Fibroblast of the aortic adventitia (primary cell): ENCODE data around the gene POC5. TPM values are rescaled to one million over a fixed set of nuclear protein-coding genes. Genes with fewer than 3 reads are reported as not detected.

Source experiments
- DNase-seq: peaks from one replicate; pipeline ENCODE4 v3.0.0-alpha.2; 2010; ENCODE audit warnings: low read depth
- H3K4me3 ChIP-seq: 2 replicates; pipeline ENCODE4 v1.5.1; 2011; ENCODE audit warnings: low read depth, mild to moderate bottlenecking, control low read depth, low read length, moderate library complexity
- CTCF ChIP-seq: IDR thresholded peaks from 2 replicates; pipeline ENCODE4 v1.5.1; 2011; ENCODE audit warnings: mild to moderate bottlenecking, low read length, control low read depth, inconsistent platforms; ENCODE audit not compliant: insufficient read depth
- total RNA-seq: library from RNA; depleted of rRNA; stranded (reverse); fragments of >200 nt; gene quantifications from 2 replicates; pipeline ENCODE4 v1.2.3, GENCODE V29; 2012; ENCODE audit warnings: low replicate concordance

POC5 gene
- total RNA-seq, 1 donor = 14.7 TPM

- no peak overlapping the region for H3K4me3 ChIP-seq
- no peak for TF ChIP-seq CTCF
- DNase-seq = no peak
These were observed 53.5 kb downstream of the POC5 start for GRCh38 chr5:75663579-75664284.

- no peak overlapping the region for H3K4me3 ChIP-seq
- no peak for TF ChIP-seq CTCF
- DNase-seq = no peak
These were observed 55.2 kb downstream of the POC5 start for GRCh38 chr5:75662061-75662460.

GRCh38 chr5:75660678-75661465 is 56.4 kb downstream of the POC5 start:
- TF ChIP-seq CTCF = no peak
- no peak for DNase-seq
- H3K4me3 ChIP-seq = no peak overlapping the region

GRCh38 chr5:75659791-75660450 is 57.3 kb downstream of the POC5 start:
- no peak for TF ChIP-seq CTCF
- no peak overlapping the region for H3K4me3 ChIP-seq
- no peak for DNase-seq

DNA sequence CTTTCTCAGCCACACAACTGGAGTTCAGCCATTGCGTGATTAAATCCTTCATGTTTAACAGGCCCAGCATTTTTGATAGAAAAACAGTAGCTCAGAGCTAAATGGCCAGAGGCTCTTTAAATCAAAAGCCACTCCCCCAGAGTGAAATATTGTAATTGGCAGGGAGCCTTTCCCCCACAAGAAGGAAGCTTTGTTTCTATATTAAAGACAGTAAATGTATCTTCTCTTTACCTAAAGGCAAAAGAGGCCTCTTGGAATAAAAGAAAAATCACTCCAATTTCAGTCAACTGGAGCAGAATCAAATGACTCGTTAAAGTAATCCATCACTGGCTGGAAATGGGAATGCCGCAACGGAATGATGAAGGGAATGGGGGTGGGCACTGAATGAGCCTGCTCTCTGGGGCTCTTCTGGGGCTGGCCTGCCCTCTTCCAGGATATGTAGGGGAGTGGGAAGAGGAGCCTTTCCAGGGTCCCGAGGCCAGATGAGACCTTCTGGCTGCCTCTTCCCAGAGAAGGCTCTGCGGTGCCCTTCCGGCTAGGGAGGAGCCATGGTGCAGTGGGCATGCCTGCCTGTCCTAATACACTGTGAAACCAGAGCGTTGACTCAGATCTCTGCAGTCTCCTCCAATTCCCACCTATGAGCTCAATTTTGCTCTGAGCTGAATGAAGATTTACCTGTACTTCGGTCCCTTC is 60.8 kb downstream of the POC5 start:
- TF ChIP-seq CTCF = no peak
- DNase-seq = peak; percentile 41
- H3K4me3 ChIP-seq = peak overlapping the region; percentile 55

DNA sequence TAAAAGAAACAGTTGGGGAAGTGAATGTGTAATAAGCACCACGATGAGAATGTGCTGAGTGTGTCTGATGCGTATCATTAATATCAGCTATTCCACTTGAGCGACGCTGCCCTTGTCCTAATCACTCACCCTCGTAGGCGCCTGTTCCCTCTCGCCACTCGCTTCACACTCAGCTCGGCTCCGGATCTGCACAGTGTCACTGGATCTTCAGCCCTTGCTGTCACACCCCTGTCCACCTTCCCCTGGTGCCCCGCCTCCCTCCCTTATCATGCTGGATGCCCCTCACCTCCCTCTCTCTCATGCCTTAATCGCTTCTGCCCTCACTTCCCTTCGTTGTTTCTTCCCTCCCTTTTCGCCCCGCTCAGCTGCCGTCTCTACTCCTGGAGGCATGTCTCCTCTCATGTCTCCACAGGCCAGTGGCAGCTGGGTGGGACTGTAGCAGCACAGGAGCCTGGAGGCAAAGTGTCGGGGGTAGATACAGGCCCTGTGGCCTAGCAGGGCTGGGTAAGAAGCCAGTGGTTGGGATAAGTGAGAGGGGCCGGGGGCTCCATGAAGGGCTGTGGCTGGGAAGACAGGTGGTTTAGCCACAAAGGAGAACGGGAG is 62.4 kb downstream of the POC5 start:
- TF ChIP-seq CTCF = no peak
- H3K4me3 ChIP-seq = no peak overlapping the region
- no peak for DNase-seq
